Measurements from ENCODE around the gene CNPY2. TPM values are rescaled to one million over a fixed set of nuclear protein-coding genes. Genes with fewer than 3 reads are reported as not detected.
A peak's percentile ranks its signal among the peaks of the same experiment; 100 is the strongest.
"Not testable (repeated sequence)": the region's sequence is repeated elsewhere in the genome, so short reads cannot be mapped to it uniquely, and the experiment has no call there.

CNPY2 gene
- total RNA-seq, 1 donor = 113 TPM

DNA sequence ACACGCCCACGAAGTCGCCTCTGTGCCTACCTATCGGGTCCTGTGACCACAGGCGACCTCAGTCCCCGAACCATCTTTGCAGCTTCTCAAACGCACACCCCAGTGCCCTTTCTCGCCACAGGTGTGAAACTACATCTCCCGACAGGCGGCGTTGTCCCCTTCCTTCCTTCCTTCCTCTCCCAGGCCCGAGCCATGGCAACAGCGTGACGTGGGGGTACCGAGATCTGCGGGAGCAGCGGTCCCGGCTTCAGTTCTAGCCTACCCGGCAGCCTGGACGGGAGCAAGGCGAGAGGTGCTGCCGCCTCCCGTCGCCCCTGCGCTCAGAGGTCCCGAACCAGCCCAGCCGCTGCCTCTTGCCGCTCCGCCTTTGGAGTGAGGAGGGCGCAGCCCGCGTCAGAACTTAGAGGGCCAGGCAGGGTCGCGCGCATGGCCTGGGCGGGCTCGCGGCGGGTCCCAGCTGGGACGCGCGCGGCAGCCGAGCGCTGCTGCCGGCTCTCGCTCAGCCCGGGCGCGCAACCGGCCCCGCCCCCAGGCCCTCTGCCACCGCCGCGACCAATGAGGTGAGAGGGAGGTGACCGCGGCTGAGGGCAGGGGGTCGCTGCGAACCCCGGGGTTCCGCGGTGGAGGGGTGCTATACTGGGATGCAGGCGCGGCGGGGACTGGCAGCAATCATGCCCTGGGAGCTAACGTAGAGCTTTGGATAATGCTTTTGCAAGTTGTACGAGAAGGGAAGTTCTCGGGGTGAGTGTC, 48.9 kb downstream of the CNPY2 start, which contains the start of gene COQ10A:
Gene COQ10A, plus strand, starts transcription at position 250 of the 750 bp plus-strand sequence. Its CDS starts 177 bp downstream, at position 427.
- TF ChIP-seq, protein P1, sequence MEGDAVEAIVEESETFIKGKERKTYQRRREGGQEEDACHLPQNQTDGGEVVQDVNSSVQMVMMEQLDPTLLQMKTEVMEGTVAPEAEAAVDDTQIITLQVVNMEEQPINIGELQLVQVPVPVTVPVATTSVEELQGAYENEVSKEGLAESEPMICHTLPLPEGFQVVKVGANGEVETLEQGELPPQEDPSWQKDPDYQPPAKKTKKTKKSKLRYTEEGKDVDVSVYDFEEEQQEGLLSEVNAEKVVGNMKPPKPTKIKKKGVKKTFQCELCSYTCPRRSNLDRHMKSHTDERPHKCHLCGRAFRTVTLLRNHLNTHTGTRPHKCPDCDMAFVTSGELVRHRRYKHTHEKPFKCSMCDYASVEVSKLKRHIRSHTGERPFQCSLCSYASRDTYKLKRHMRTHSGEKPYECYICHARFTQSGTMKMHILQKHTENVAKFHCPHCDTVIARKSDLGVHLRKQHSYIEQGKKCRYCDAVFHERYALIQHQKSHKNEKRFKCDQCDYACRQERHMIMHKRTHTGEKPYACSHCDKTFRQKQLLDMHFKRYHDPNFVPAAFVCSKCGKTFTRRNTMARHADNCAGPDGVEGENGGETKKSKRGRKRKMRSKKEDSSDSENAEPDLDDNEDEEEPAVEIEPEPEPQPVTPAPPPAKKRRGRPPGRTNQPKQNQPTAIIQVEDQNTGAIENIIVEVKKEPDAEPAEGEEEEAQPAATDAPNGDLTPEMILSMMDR (IDR thresholded peaks at IDR 0.05; ENCODE audit: insufficient read depth, low read depth, low read length) = peak; percentile 78
- peak within 1 kb of the TSS; percentile 70 for H3K4me3 ChIP-seq (ENCODE audit: low read depth, low read length)

DNA sequence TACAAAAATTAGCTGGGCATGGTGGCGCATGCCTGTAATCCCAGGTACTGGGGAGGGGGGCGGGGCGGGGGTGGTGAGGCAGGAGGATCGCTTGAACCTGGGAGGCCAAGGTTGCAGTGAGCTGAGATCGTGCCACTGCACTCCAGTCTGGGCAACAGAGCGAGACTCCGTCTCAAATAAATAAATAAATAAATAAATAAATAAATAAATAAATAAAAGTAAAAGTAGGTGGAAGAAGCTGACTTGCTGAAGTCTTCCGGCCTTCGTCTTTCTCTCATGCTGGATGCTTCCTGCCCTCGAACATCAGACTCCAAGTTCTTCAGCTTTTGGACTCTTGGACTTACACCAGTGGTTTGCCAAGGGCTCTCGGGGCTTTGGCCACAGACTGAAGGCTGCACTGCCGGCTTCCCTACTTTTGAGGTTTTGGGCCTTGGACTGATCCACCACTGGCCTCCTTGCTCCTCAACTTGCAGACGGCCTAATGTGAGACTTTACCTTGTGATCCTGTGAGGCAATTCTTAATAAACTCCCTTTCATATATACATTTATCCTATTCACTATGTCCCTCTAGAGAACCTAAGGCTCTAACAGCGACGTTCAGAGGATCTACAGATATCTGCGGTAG, 49.6 kb downstream of the CNPY2 start:
- peak; percentile 15 for DNase-seq (ENCODE audit: low read depth)
- peak overlapping the region; percentile 70 for H3K4me3 ChIP-seq (ENCODE audit: low read depth, low read length)

More for the DNA sequence above, 48.9 kb downstream of the CNPY2 start, which contains the start of gene COQ10A:
- peak; percentile 90 for DNase-seq (ENCODE audit: low read depth)

DNA sequence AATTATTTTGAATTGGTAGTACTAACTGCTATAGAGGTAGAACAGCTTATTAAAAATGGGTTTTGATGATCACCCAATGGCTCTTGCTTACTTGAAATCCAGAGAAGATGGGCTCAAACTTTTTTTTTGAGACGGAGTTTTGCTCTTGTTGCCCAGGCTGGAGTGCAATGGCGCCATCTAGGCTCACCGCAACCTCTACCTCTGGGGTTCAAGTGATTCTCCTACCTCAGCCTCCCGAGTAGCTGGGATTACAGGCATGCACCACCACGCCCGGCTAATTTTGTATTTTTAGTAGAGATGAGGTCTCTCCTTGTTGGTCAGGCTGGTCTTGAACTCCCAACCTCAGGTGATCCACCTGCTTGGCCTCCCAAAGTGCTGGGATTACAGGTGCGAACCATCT, 52.8 kb downstream of the CNPY2 start:
- DNase-seq (ENCODE audit: low read depth) = not testable (repeated sequence)

DNA sequence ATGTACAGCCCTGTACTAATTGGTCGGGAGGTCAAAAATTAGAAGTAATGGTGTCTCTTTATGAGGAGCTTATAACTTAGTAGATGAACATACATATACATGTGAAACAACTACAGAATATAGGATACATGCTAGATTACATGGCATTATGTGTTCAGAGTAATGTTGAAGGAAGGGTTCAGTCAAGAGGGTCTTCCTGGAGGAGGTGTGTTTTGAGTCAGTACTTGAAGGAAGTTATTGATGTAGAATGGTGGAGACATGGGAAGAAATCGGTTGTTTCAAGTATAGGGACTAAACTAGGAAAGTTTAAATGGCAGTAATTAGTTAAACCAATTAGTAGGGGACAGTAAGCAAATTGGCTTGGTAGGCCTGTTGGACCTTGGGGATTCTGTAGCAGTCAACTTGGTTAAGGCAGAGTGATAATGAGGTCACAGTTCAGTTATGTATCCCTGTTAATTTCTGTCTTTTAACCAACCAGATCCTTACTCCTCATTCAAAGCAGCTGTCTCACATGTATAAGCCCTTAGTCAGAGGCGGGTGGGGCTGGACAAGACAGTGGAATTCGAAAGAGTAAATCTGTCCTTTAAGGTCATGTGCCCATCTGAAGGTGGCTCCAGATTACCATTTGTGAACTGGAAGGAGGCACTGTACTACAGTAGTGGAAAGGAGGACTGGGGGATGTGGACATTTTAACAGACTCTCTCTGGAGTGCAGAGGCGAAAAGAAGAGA, 54.1 kb downstream of the CNPY2 start:
- TF ChIP-seq, protein P1 (IDR thresholded peaks at IDR 0.05; ENCODE audit: insufficient read depth, low read depth, low read length) = no peak
- no peak overlapping the region for H3K4me3 ChIP-seq (ENCODE audit: low read depth, low read length)
- peak; percentile 74 for DNase-seq (ENCODE audit: low read depth)

More for the DNA sequence above, 52.8 kb downstream of the CNPY2 start:
- not testable (repeated sequence) for H3K4me3 ChIP-seq (ENCODE audit: low read depth, low read length)

DNA sequence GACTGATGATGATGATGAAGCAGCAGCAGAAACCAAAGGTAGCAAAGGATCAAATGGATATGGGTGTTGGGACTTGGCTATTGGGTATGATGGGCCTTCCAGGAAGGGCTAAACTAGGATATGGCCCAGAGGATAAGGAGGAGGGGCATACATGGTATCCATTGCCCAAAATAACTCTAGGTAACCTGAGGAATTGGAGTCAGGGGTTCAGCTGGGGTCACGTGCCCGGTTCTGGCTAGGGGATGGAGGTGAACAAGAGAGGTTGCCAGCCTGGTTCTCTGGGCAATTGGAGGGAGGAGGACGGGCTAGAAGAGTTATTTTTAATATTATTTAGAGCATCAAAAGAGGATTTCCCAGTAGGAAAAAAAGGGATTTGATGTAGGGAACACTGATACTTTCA, 54.9 kb downstream of the CNPY2 start:
- no peak overlapping the region for H3K4me3 ChIP-seq (ENCODE audit: low read depth, low read length)
- TF ChIP-seq, protein P1 (IDR thresholded peaks at IDR 0.05; ENCODE audit: insufficient read depth, low read depth, low read length) = no peak
- DNase-seq (ENCODE audit: low read depth) = no peak

DNA sequence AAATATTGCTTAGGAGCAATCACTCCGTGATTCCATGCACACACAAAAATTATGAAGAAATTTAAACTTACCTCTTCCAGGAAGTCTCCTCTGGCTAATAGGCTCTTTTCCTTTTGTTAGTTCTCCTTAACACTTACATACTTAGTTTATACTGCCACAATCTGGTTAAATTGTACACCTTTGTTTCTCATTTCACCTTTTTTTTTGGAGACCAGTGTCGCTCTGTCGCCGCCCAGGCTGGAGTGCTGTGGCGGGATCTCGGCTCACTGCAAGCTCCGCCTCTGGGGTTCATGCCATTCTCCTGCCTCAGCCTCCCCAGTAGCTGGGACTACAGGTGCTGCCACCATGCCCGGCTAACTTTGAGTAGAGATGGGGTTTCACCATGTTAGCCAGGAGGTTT, 55.4 kb downstream of the CNPY2 start:
- TF ChIP-seq, protein P1 (IDR thresholded peaks at IDR 0.05; ENCODE audit: insufficient read depth, low read depth, low read length) = no peak
- H3K4me3 ChIP-seq (ENCODE audit: low read depth, low read length) = no peak overlapping the region
- no peak for DNase-seq (ENCODE audit: low read depth)

Small RNAs within 50 kb of the gene (small RNA-seq; reads per million reads assigned to genes)
- not detected for gene RNU7-40P

Other genes with a start within 250 kb of the CNPY2 start
- gene ERBB3, start 235.8 kb downstream of the CNPY2 start, total RNA-seq = 0.32 and 1.7 TPM in 2 replicates
- gene PA2G4, start 211.4 kb downstream of the CNPY2 start, total RNA-seq = 119 and 158 TPM in 2 replicates
- gene RPL41, start 199.4 kb downstream of the CNPY2 start, total RNA-seq = 1,700 and 3,242 TPM in 2 replicates
- 3.9 and 4.3 TPM in 2 replicates for gene ZC3H10, start 197.7 kb downstream of the CNPY2 start, total RNA-seq
- 300 and 327 TPM in 2 replicates for gene ESYT1, start 187.7 kb downstream of the CNPY2 start, total RNA-seq
- 68.2 and 70.9 TPM in 2 replicates for gene MYL6B, start 163.4 kb downstream of the CNPY2 start, total RNA-seq
- gene MYL6, start 157.6 kb downstream of the CNPY2 start, total RNA-seq = 2,015 and 2,412 TPM in 2 replicates
- gene SMARCC2, start 126.5 kb downstream of the CNPY2 start, total RNA-seq = 44.8 and 67.8 TPM in 2 replicates
- 112 and 131 TPM in 2 replicates for gene RNF41, start 94.1 kb downstream of the CNPY2 start, total RNA-seq
- gene NABP2, start 91.6 kb downstream of the CNPY2 start, total RNA-seq = 23.3 and 28.0 TPM in 2 replicates
- gene SLC39A5, start 85.9 kb downstream of the CNPY2 start, total RNA-seq = not detected in 2 replicates
- 22.2 and 25.9 TPM in 2 replicates for gene ANKRD52, start 57.6 kb downstream of the CNPY2 start, total RNA-seq
- 9.0 and 12.5 TPM in 2 replicates for gene COQ10A, start 49.0 kb downstream of the CNPY2 start, total RNA-seq
- gene CS, start 15.7 kb downstream of the CNPY2 start, total RNA-seq = 150 and 153 TPM in 2 replicates
- gene PAN2, start 18.0 kb upstream of the CNPY2 start, total RNA-seq = 13.0 and 14.8 TPM in 2 replicates
- gene IL23A, start 22.9 kb upstream of the CNPY2 start, total RNA-seq = 0.32 TPM in 1 of 2 replicates, not detected in the other
- 232 and 296 TPM in 2 replicates for gene STAT2, start 44.1 kb upstream of the CNPY2 start, total RNA-seq
- gene APOF, start 46.9 kb upstream of the CNPY2 start, total RNA-seq = not detected in 2 replicates
- 7.1 and 7.8 TPM in 2 replicates for gene TIMELESS, start 133.4 kb upstream of the CNPY2 start, total RNA-seq
- gene MIP, start 138.7 kb upstream of the CNPY2 start, total RNA-seq = not detected in 2 replicates
- gene SPRYD4, start 152.6 kb upstream of the CNPY2 start, total RNA-seq = 2.3 and 3.0 TPM in 2 replicates
- under 0.01 TPM in 1 of 2 replicates, not detected in the other for gene GLS2, start 172.2 kb upstream of the CNPY2 start, total RNA-seq
- gene RBMS2, start 205.8 kb upstream of the CNPY2 start, total RNA-seq = 21.9 and 32.8 TPM in 2 replicates

Measured in fibroblast of villous mesenchyme (primary cell).